Coronary artery (tissue), 2 donors: Measurements from ENCODE around the gene SLC49A3.

Experiments
- DNase-seq: peaks from one replicate; pipeline ENCODE4 v3.0.0-alpha.2; 2017; ENCODE audit warnings: low spot score
- H3K27ac ChIP-seq, 2 donors: fragments of 200-600 bp; sonication (generic); one replicate each; pipeline ENCODE4 v1.5.1; 2016 to 2019
- H3K4me3 ChIP-seq: fragments of 200-600 bp; sonication (generic); 2 replicates; pipeline ENCODE4 v1.5.1; 2016; ENCODE audit warnings: mild to moderate bottlenecking, moderate library complexity
- TF ChIP-seq, protein P1 (sequence below): fragments of 200-600 bp; sonication (generic); IDR thresholded peaks from one replicate; pipeline ENCODE4 v1.5.1; 2019; ENCODE audit warnings: antibody characterized with exemption

The SLC49A3 gene

DNA sequence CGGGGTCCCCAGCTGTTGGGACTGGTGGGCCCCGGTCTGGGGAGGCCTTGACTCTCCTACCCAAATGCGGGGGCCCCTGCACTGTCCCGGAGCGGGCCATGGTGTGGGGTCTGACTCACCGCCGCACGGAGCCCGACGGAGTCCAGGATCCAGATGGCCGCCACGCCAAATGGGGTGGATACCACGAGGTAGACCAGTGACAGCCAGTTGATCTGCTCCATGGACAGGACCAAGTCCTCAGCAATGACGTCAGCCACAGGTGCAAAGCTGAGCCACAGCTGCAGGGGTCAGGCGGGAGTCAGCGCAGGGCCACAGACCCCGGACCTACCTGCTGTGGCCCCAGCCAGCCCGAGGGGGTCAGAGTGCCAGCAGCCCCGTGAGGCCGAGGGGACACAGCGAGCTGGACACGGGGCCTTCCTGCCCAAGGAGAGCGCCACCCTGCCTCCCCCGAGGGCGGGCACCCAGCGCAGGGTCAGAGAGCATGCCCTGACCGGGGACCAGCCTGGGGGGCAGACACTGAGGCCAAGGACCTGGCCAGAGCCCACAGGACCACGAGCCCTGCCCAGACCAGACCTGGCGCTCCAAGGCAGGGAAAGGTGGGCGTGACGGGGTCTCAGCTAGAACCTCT is 2.4 kb downstream of the SLC49A3 start:
- peak overlapping the region; percentile 60 for H3K4me3 ChIP-seq

DNA sequence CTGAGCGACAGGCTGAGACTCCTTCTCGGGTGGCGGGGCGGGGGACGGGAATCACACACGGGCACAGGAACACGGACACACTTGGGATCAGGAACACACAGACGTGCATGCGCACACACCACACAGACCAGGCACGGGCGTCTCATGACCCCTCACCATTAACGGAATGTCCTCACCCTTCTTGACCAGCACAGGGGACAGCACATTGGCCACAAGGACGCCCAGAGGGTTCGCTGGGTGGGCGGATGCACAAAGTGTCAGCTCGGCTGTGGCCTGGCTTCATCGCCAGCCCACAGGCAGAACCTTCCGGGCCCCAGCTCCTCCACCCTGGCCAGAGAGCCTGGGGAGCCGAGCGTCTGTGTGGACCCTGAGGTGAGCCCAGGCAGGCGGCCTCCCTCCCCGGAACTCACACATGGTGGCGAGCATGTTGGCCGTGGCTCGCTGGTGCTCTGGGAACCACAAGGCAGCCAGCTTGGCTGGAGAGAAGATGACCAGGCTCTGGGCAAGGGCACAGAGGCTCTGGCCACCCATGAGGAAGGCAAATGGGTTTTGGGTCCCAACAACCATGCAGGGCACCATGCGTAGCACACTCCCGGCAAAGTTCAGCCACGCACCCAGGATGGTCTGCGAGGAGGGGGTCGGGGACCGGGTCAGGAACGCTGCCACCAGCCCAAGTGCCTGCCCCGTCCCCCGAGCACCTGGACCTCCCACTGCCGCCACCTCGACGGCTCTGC is 3.1 kb downstream of the SLC49A3 start:
- Histone ChIP-seq H3K27ac (no peak overlapping the region), H3K4me3 (no peak overlapping the region)
- no peak for DNase-seq
- TF ChIP-seq, protein P1, sequence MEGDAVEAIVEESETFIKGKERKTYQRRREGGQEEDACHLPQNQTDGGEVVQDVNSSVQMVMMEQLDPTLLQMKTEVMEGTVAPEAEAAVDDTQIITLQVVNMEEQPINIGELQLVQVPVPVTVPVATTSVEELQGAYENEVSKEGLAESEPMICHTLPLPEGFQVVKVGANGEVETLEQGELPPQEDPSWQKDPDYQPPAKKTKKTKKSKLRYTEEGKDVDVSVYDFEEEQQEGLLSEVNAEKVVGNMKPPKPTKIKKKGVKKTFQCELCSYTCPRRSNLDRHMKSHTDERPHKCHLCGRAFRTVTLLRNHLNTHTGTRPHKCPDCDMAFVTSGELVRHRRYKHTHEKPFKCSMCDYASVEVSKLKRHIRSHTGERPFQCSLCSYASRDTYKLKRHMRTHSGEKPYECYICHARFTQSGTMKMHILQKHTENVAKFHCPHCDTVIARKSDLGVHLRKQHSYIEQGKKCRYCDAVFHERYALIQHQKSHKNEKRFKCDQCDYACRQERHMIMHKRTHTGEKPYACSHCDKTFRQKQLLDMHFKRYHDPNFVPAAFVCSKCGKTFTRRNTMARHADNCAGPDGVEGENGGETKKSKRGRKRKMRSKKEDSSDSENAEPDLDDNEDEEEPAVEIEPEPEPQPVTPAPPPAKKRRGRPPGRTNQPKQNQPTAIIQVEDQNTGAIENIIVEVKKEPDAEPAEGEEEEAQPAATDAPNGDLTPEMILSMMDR: no peak

More for the DNA sequence above, 2.4 kb downstream of the SLC49A3 start:
- TF ChIP-seq, protein P1: no peak
- peak overlapping the region in 1 of 2 donors; percentile 91 for H3K27ac ChIP-seq
- peak; percentile 74 for DNase-seq

DNA sequence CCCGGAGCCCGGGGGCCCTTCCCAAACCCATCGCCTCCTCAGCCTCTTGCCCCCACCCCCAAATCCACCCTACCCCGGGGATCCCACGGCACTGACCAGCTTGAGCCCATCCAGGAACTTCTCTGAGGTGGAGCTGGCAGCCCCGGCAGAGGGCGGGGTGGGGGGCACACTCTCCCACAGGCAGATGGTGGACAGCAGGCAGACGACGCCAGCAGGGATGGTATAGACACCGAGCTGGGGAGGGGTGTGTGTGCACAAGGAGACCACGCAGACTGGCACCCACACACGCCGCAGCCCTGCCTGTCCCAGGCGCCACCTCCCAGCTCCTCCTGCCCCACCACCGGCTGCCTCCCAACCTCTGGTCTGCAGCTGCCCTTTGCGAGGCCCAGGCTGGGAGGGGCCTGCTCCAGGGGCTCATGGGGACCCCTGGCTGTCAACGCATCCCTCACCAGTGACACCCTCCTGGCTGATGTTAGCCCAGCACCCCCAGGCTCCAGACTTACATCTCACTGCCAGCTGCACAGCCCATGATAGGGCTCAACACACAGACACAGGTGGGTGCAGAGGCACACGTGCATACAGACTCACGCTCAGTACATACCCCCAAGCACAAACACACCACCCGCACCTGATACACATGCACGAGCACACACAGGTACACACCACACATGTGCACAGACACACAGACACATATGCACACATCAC is 4.2 kb downstream of the SLC49A3 start:
- Histone ChIP-seq H3K27ac (no peak overlapping the region), H3K4me3 (no peak overlapping the region)
- TF ChIP-seq, protein P1: no peak
- no peak for DNase-seq

DNA sequence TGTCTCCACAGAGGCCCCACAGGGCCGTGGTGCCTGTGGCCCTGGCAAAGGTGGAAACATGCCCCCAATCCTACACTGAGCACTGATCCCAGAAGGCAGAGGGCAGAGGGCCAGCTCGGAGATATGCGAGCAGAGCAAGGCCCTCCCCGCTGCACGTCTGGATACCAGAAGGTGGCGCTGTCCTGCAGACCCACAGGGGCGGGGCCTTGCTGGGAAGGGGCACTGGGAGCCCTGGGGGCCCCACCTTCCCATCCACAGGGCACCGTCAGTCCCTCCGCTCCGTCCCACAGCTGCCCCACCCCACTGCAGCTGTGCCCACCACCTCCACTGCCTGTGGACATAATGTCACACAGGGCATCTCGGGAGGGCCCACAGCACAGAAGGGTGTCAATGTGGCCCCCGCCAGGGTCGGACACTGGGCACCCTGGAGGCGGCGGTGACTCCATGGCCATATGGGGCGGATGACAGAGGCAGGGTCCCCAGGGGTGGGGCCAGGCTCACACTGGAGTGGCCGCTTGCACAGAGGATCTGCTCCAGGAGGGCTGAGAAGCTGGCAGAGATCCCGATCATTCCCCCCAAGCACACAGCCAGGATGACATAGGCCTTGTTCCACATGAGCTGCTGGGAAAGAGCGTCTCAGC is 4.8 kb downstream of the SLC49A3 start:
- no peak for DNase-seq
- Histone ChIP-seq H3K27ac (peak overlapping the region in 1 of 2 donors; percentile 32), H3K4me3 (no peak overlapping the region)
- TF ChIP-seq, protein P1: peak; percentile 23

DNA sequence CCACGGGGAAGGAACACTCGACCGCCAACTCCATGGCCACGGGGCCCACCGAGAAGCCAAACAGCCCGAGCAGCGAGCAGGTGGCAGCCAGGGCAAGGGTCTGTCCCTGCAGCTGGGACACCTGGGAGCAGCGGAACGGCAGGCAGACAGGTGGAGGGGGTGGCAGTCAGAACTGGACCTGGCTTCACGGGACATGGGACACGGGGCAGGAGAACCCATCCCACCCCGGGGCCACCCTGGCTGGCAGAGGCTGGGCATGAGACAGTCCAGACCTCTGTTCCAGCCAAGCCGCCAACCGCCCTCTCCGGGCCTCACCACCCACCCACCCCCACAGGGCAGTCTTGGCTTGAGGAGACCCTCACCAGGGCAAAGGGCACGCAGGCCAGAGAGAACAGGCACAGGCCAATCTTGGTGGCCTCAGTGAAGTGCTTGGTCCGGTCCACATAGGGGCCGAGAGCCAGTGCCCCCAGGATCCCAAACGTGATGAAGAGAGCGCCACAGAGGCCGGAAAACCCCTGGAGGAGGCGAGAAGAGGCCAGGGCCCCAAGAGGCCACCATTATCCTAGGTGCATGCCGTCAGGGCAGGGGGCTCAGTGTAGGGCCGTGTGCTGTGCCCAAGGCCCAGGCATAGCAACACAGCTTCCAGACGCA is 5.6 kb downstream of the SLC49A3 start:
- H3K27ac ChIP-seq: no peak overlapping the region
- DNase-seq: no peak
- H3K4me3 ChIP-seq: no peak overlapping the region
- TF ChIP-seq, protein P1: no peak

DNA sequence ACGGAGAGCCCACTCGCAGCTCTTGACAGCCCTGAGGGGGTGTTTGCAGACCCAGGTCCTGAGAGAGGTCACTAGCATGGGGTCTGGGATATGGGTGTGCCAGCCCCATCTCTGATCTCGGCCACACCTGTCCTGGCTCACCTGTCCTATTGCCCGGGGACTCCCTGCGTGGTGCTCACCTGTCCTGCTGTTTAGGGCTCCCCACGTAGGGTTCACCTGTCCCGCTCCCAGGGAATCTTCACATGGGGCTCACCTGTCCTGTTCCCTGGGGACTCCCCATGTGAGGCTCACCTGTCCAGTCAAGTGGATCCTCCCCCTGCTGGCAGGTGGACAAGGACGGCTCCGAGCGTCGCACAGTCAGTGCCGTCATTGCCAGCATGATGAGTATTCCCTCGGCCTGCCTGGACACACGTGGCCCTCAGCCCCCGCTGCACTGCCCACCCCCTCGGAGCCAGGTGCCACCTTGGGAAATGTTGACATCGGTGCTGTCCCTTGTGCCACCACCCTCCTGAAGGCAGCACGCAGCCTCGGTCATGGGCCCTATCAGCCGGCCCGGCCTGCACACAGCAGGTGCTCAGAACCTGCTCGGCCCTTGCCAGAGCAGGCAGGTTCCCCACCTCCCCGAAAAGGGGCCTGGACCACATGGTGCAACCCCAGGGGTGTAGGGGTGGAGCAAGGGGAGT is 6.3 kb downstream of the SLC49A3 start:
- TF ChIP-seq, protein P1: no peak
- DNase-seq: no peak
- Histone ChIP-seq H3K4me3 (no peak overlapping the region), H3K27ac (no peak overlapping the region)
